H9 (cell line): ENCODE results near the gene PPFIBP2. TPM values are rescaled to one million over a fixed set of nuclear protein-coding genes. Genes with fewer than 3 reads are reported as not detected.

Experiments
- DNase-seq: peaks from one replicate; pipeline ENCODE4 v3.0.0-alpha.2; 2017
- H2AFZ ChIP-seq: one replicate; pipeline ENCODE4 v1.6.1; 2013; ENCODE audit warnings: mild to moderate bottlenecking, low read length, control low read depth, moderate library complexity
- H2AK5ac ChIP-seq: 2 replicates; pipeline ENCODE4 v1.6.1; 2013; ENCODE audit warnings: low read length, control low read depth, mixed read lengths; ENCODE audit not compliant: insufficient read length
- H2BK120ac ChIP-seq: one replicate; pipeline ENCODE4 v1.6.1; 2013; ENCODE audit warnings: low read depth, mild to moderate bottlenecking, low read length, control low read depth, inconsistent platforms; ENCODE audit not compliant: poor library complexity, severe bottlenecking
- H2BK12ac ChIP-seq: 2 replicates; pipeline ENCODE4 v1.6.1; 2013; ENCODE audit warnings: low read length, control low read depth, mixed read lengths, low read depth; ENCODE audit not compliant: insufficient read length
- H2BK15ac ChIP-seq: 2 replicates; pipeline ENCODE4 v1.6.1; 2013; ENCODE audit warnings: low read depth, low read length, control low read depth
- H2BK20ac ChIP-seq: one replicate; pipeline ENCODE4 v1.6.1; 2013; ENCODE audit warnings: low read depth, mild to moderate bottlenecking, low read length, control low read depth, inconsistent platforms; ENCODE audit not compliant: poor library complexity, severe bottlenecking
- H2BK5ac ChIP-seq: 2 replicates; pipeline ENCODE4 v1.6.1; 2013; ENCODE audit warnings: low read length, control low read depth, mixed read lengths; ENCODE audit not compliant: insufficient read length
- H3K14ac ChIP-seq: 2 replicates; pipeline ENCODE4 v1.6.1; 2013; ENCODE audit warnings: low read length, control low read depth; ENCODE audit not compliant: insufficient read depth
- H3K18ac ChIP-seq: 2 replicates; pipeline ENCODE4 v1.6.1; 2013; ENCODE audit warnings: low read depth, mild to moderate bottlenecking, mixed read lengths, low read length, control low read depth; ENCODE audit not compliant: insufficient read length
- H3K23ac ChIP-seq: 2 replicates; pipeline ENCODE4 v1.6.1; 2013; ENCODE audit warnings: low read length, control low read depth, mixed read lengths, low read depth; ENCODE audit not compliant: insufficient read length
- H3K23me2 ChIP-seq: 2 replicates; pipeline ENCODE4 v1.6.1; 2013; ENCODE audit warnings: low read depth, mild to moderate bottlenecking, mixed read lengths, low read length, control low read depth; ENCODE audit not compliant: insufficient read length, poor library complexity, severe bottlenecking
- H3K27ac ChIP-seq: 2 replicates; pipeline ENCODE4 v1.5.1; 2013; ENCODE audit warnings: low read length, control low read depth, mixed read lengths, low read depth; ENCODE audit not compliant: insufficient read length
- H3K27me3 ChIP-seq: 2 replicates; pipeline ENCODE4 v1.6.1; 2013; ENCODE audit warnings: low read length, control low read depth, inconsistent platforms; ENCODE audit not compliant: insufficient read depth
- H3K4ac ChIP-seq: 2 replicates; pipeline ENCODE4 v1.6.1; 2013; ENCODE audit warnings: low read depth, mild to moderate bottlenecking, control low read depth, inconsistent platforms, low read length, moderate library complexity
- H3K4me1 ChIP-seq: 2 replicates; pipeline ENCODE4 v1.6.1; 2013; ENCODE audit warnings: low read length, control low read depth, inconsistent platforms; ENCODE audit not compliant: insufficient read depth
- H3K4me2 ChIP-seq: 2 replicates; pipeline ENCODE4 v1.6.1; 2013; ENCODE audit warnings: low read length, control low read depth, mixed read lengths; ENCODE audit not compliant: insufficient read length, insufficient read depth
- H3K56ac ChIP-seq: 2 replicates; pipeline ENCODE4 v1.6.1; 2013; ENCODE audit warnings: low read depth, mild to moderate bottlenecking, mixed read lengths, low read length, control low read depth; ENCODE audit not compliant: insufficient read length
- H3K79me1 ChIP-seq: 2 replicates; pipeline ENCODE4 v1.6.1; 2013; ENCODE audit warnings: low read depth, mild to moderate bottlenecking, moderate library complexity, low read length, control low read depth, inconsistent platforms; ENCODE audit not compliant: insufficient read depth, poor library complexity, severe bottlenecking
- H3K79me2 ChIP-seq: 2 replicates; pipeline ENCODE4 v1.6.1; 2013; ENCODE audit warnings: low read length, control low read depth, inconsistent platforms; ENCODE audit not compliant: insufficient read depth
- H3K9ac ChIP-seq: 2 replicates; pipeline ENCODE4 v1.6.1; 2013; ENCODE audit warnings: low read length, control low read depth, mixed read lengths; ENCODE audit not compliant: insufficient read length; ENCODE audit errors: extremely low read depth
- H3K9me3 ChIP-seq: one replicate; pipeline ENCODE4 v1.6.1; 2013; ENCODE audit warnings: low read depth, low read length, inconsistent platforms; ENCODE audit not compliant: control insufficient read depth
- H3T11ph ChIP-seq: one replicate; pipeline ENCODE4 v1.6.1; 2013; ENCODE audit warnings: mild to moderate bottlenecking, low read length, control low read depth, inconsistent platforms
- H4K20me1 ChIP-seq: one replicate; pipeline ENCODE4 v1.6.1; 2013; ENCODE audit not compliant: control insufficient read depth, insufficient read length, insufficient read depth
- H4K5ac ChIP-seq: 2 replicates; pipeline ENCODE4 v1.6.1; 2013; ENCODE audit warnings: low read depth, mild to moderate bottlenecking, mixed read lengths, low read length, control low read depth; ENCODE audit not compliant: insufficient read length
- H4K8ac ChIP-seq: replicated peaks from 2 replicates; pipeline ENCODE4 v1.6.1; 2013; ENCODE audit warnings: low read length, control low read depth, mixed read lengths, low read depth; ENCODE audit not compliant: insufficient read length
- H4K91ac ChIP-seq: 2 replicates; pipeline ENCODE4 v1.6.1; 2013; ENCODE audit warnings: low read depth, mild to moderate bottlenecking, moderate library complexity, mixed read lengths, low read length, control low read depth; ENCODE audit not compliant: insufficient read length
- H3K27ac Mint-ChIP-seq, 3 experiments: 2 replicates in 2 of 3; 3 replicates in 1 of 3; pipeline ENCODE4 v1.8.0; 2020 to 2021; ENCODE audit warnings: mixed read lengths in 3 of 3, mild to moderate bottlenecking in 1 of 3, moderate library complexity in 1 of 3
- H3K27me3 Mint-ChIP-seq: 2 replicates; pipeline ENCODE4 v1.8.0; 2021; ENCODE audit warnings: low read depth, mild to moderate bottlenecking, moderate library complexity, mixed read lengths
- H3K36me3 Mint-ChIP-seq, 3 experiments: 2 replicates in 2 of 3; 3 replicates in 1 of 3; pipeline ENCODE4 v1.8.0; 2020 to 2021; ENCODE audit warnings: low read depth in 3 of 3, mixed read lengths in 3 of 3; ENCODE audit not compliant: insufficient read depth in 1 of 3
- H3K4me1 Mint-ChIP-seq, 2 experiments: 2 replicates each; pipeline ENCODE4 v1.8.0; 2020; ENCODE audit warnings: mixed read lengths in 2 of 2
- H3K4me3 Mint-ChIP-seq, 2 experiments: 2 replicates in 1 of 2; 3 replicates in 1 of 2; pipeline ENCODE4 v1.8.0; 2020 to 2021; ENCODE audit warnings: mild to moderate bottlenecking in 2 of 2, mixed read lengths in 2 of 2, moderate library complexity in 1 of 2
- H3K9me3 Mint-ChIP-seq, 2 experiments: 2 replicates in 1 of 2; 3 replicates in 1 of 2; pipeline ENCODE4 v1.8.0; 2020; ENCODE audit warnings: mild to moderate bottlenecking in 2 of 2, mixed read lengths in 2 of 2, moderate library complexity in 1 of 2
- WGBS: extraction: QIAGEN DNeasy Blood & Tissue Kit; methylation state at CpG from one replicate; pipeline ENCODE4 v1.1.7; 2013; ENCODE audit warnings: missing lambda C conversion rate, low lambda C conversion rate, mixed read lengths; ENCODE audit not compliant: insufficient read length; ENCODE audit errors: extremely low coverage; 5-methylcytosine and 5-hydroxymethylcytosine counted together
- total RNA-seq: library from RNA; stranded (reverse); gene quantifications from 2 replicates; pipeline ENCODE4 v1.2.1, GENCODE V29; 2021
- TF ChIP-seq, protein P1 (sequence below): fragments of 200-600 bp; sonication (generic); conservative IDR thresholded peaks from 3 replicates; pipeline ENCODE4 v1.8.0; 2021; ENCODE audit warnings: antibody characterized with exemption, mild to moderate bottlenecking

Gene PPFIBP2
- total RNA-seq, 1 experiment from 2014 or later, result 8.3 TPM

DNA sequence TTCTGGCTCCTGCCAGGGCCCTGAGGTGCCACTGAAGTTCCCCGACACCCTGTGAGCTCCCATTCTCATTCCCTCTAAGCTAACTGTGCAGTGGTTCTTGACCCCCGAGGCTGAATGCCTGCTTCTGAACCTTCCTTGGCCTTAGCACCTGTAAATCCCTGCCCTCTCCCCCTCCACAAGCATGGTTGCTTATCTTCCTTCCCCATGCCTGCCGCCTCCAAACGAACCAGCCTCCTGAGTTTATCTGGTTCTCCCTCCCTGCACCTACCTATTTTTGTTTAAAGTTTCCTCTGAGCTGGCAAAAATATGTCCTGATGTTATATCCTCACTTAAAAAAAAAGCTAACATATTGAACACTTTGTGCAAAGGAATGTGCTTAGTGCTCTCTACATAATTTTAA, 33.9 kb downstream of the PPFIBP2 start:
- WGBS, result no CpG with 5 or more reads among the region's 4 CpGs
- Mint-ChIP-seq H3K27ac (peak overlapping the region in 2 of 3 experiments; percentile 9 to 36; a peak in 2 of 7 replicates), H3K27me3 (no peaks in the 10 kb centered on the region; the same call in 1 of the 2 replicates)

More for the DNA sequence above, 33.9 kb downstream of the PPFIBP2 start:
- H3K4me2 ChIP-seq, result no peak overlapping the region
- no peaks in the 10 kb centered on the region for H4K20me1 ChIP-seq
- H3K79me1 ChIP-seq, result no peaks in the 10 kb centered on the region
- H3K9me3 Mint-ChIP-seq, result no peaks in the 10 kb centered on the region
- H2BK120ac ChIP-seq, result no peak overlapping the region
- no peak overlapping the region for H4K8ac ChIP-seq
- DNase-seq, result no peak
- peaks cover 7% of the 10 kb centered on the region; the same call in 1 of the 2 replicates for H3K4me1 ChIP-seq
- no peak overlapping the region for H2AK5ac ChIP-seq
- no peak overlapping the region for H3K4ac ChIP-seq
- H2BK12ac ChIP-seq, result no peak overlapping the region
- H2BK5ac ChIP-seq, result no peak overlapping the region
- H3K27me3 ChIP-seq, result no peaks in the 10 kb centered on the region
- no peak overlapping the region for H2BK20ac ChIP-seq
- H3K36me3 Mint-ChIP-seq, result no peaks in the 10 kb centered on the region; a peak in 1 of 7 replicates
- H3K4me1 Mint-ChIP-seq, result peaks cover 35 to 39% of the 10 kb centered on the region in 2 experiments
- H3K27ac ChIP-seq, result no peak overlapping the region
- TF ChIP-seq, protein P1, sequence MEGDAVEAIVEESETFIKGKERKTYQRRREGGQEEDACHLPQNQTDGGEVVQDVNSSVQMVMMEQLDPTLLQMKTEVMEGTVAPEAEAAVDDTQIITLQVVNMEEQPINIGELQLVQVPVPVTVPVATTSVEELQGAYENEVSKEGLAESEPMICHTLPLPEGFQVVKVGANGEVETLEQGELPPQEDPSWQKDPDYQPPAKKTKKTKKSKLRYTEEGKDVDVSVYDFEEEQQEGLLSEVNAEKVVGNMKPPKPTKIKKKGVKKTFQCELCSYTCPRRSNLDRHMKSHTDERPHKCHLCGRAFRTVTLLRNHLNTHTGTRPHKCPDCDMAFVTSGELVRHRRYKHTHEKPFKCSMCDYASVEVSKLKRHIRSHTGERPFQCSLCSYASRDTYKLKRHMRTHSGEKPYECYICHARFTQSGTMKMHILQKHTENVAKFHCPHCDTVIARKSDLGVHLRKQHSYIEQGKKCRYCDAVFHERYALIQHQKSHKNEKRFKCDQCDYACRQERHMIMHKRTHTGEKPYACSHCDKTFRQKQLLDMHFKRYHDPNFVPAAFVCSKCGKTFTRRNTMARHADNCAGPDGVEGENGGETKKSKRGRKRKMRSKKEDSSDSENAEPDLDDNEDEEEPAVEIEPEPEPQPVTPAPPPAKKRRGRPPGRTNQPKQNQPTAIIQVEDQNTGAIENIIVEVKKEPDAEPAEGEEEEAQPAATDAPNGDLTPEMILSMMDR, result no peak
- H4K91ac ChIP-seq, result no peak overlapping the region
- no peaks in the 10 kb centered on the region for H3K9me3 ChIP-seq
- H4K5ac ChIP-seq, result no peak overlapping the region
- H3K14ac ChIP-seq, result no peak overlapping the region
- H3K18ac ChIP-seq, result no peak overlapping the region
- H3T11ph ChIP-seq, result no peak overlapping the region
- H3K23ac ChIP-seq, result no peak overlapping the region
- H3K4me3 Mint-ChIP-seq, result 0 out of 5 replicates have a peak overlapping the region, but pooled peaks of 1 of the 2 experiments have one; percentile 25
- H2BK15ac ChIP-seq, result no peak overlapping the region
- H3K56ac ChIP-seq, result no peak overlapping the region
- no peaks in the 10 kb centered on the region for H3K79me2 ChIP-seq
- no peak overlapping the region for H2AFZ ChIP-seq
- no peak overlapping the region for H3K9ac ChIP-seq
- H3K23me2 ChIP-seq, result no peaks in the 10 kb centered on the region
